Stimulated activated CD4-positive, alpha-beta T cell treated with anti-CD3 and anti-CD28 coated beads, Interleukin-2, amount 100 ng/mL, for 48 hours (primary cell): ENCODE data around the gene OAF.
"Not testable (repeated sequence)": the region's sequence is repeated elsewhere in the genome, so short reads cannot be mapped to it uniquely, and the experiment has no call there.

Experiments used
- DNase-seq, 2 donors: peaks; one replicate each; pipeline ENCODE4 v3.0.0-alpha.2; 2020

The OAF gene

DNA sequence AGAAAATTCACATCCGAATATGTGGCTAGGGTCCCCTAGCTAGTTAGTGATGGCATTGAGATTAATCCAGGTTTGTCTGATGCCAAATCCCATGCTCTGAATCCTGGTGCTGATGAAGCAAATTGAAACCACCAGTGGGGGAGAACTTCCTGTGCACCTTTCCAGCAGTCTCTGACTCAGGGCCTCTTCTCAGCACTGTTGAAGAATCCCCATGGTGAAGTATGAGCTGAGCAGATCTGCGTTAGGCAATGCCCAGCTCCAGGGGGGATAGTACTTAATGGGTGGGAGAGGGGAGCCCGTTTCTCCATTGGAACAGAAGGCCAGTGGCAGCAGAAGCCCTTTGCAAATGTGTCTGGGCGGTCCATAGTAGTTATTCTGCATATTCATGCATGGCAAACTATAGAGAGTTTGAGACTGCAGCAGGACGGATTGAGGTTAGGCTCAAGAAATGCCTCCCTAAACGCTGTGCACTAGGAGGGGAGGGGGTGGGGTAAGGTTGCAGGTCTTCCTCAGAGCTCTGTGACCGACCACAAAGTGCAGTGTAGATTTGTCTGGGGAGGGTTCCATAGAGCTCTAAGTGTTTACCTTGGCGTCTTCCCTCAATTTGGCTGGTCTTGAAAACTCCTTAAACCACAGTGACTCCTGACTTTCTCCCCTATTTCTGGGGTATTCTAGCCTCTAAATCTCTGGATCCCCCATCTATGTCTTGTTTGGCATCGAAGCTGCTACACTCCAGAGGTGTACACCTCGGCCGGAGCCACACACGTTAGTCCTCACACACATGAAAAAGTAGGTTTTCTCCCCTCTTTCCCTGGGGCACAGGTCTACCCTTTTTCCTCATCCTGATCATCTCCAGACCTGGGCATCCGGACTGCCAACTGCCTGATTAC is 33.9 kb downstream of the OAF start:
- DNase-seq, result peak in 1 of 2 donors; percentile 13

DNA sequence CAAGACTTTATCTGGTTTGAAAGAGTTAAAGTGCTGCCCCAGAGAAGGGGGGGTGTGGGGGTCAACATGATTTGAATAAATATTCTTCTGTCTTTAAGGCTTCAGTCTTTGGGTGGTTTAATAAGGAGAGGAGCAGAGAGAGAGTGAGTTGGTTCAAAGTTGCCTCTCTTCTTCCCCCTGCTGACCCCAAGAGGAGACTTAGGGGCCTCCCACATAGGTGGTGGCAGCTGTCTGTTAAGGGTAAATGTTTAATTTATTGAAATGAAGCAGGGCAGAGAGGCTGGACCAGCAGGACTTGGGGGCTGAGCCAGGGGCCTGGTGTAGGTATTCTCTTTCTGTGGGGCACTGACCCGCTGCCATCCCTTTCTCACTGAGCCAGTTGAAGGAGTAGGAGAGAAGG is 34.6 kb downstream of the OAF start:
- no peak for DNase-seq

DNA sequence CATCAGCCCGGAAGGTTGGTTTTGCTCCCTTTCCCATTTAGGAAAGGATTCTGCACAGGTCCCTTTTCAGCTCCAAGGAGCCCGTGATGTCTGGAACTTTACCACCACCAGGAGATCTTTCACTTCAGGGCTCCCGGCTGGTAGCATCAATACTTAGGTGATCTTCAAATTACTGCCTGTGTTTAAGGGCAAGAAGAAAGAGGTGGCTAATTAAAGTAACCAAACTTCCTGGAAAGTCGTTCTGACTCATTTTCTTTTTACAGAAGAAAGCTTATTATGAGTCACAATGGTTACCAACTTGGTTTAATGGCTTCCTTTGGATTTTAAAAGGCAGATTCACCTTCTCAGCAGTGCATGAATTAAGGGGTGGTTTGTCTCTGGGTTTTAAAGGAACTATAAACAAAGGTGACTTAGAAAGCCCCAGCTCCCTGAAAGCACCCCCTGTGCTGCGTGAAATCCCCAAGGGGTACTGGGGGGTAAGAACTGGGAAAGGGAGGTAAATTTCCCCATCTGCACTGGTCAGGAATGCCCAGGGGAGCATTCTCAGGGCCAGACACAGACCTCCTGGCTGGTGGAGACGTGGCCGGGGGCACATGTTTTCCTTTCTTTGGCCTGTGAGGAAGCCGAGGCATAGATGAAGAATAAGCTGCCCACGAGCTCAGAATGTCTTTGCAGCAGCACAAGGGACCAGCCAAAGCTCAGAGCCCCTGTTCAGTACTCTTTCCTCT is 37.9 kb downstream of the OAF start:
- DNase-seq, result no peak

DNA sequence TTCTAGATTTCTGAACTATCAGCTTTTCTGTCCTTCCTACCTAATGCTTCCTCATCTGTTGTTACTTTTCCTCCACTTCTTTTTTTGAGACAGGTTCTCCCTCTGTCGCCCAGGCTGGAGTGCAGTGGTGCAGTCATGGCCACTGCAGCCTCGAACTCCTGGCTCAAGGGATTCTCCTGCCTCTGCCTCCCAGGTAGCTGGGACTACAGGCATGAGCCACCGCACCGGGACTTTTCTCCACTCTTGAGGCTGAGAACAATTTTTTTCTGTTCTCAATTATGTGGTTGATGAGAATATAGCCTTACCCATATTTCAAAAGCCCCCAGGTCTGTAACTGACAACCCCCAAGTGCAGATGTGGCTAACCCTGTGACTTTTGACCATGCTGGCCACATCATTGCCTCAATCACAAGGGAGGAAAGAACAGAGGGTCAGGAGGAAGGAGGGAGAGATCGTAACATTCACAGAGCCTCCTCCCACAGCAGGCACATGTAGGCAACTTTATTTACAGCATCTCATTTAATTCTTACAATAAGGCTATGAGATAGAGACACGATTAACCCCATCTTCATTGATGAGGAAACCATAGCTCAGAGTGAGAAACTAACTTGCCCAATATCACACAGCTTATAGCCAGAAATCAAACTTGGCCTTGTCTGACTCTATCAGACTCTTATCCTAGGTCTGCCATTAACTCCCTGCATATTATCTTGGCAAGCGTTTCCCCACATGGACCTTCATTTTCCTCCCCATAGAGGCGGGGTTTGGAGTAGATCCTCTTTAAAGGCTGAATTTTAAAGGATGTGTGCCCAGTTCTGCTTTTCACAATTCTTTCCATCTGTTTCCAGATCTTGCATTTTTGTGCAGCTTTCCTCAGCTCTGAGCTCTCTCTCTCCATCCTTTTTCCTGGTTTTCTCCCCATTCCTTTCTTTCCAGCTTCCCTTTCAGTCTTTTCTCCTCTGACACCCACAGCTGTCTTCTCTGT is 38.7 kb downstream of the OAF start:
- no peak for DNase-seq

GRCh38 chr11:120253377-120253776 is 42.5 kb downstream of the OAF start:
- not testable (repeated sequence) for DNase-seq

GRCh38 chr11:120254788-120255518 is 44.1 kb downstream of the OAF start:
- DNase-seq, result no peak

DNA sequence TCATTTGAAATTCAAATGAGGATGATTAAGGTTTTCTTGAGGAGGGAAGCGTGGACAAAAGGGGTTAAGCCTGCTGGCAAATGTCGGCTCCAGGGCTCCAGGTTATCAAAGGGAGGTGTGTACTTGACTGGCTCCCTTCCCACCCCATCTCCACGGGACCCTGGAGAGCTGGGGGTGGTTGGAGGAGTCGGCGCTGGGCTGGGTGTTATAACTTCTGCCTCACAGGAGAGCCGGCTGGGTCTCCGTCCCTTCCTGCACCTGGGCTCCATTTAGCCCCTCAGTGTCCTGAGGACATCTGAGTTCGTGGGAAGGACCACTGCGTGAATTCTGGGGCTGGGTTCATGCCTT is 44.7 kb downstream of the OAF start:
- DNase-seq, result no peak

DNA sequence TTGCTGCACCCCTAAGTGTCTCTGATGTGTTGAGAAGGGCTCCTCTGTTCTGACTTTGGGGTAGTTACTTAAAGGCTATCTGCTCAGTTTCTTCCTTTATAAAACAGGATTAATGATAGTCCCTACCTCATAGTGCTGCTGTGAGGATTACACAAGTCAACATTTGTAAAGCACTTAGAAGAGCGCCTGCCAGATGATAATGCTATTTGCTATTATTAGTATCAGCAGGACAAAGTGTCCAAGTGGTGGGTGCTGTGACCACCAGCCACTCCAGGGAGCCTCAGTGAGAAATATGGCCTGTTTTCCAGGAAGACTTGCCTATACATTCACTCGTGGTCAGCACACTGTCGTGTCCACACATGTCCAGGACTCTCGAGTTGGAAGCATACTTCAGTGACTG is 45.3 kb downstream of the OAF start:
- no peak for DNase-seq

- DNase-seq, result no peak
Measured at GRCh38 chr11:120256779-120257178, 45.9 kb downstream of the OAF start.

- DNase-seq, result no peak
Measured at GRCh38 chr11:120257346-120257745, 46.5 kb downstream of the OAF start.

DNA sequence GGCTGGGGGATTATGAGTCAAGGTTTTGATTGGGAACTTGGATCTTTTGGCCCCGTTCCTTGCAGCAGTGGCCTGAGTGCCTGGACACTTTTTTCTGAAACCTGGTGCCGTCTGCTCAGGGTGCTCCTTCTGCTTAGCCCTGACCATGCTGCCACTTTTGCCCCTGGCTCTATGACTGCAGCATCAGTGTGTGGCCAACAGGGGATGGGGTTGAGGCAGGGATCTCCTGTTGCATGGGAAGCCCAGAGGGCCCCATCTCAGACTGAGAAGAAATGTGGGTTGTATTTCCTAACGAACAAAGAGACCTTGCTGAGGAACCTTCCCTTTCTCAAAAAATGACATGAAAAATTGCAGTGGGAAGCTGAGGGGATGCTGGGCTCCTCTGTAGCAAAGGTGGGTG is 47.8 kb downstream of the OAF start:
- no peak for DNase-seq

DNA sequence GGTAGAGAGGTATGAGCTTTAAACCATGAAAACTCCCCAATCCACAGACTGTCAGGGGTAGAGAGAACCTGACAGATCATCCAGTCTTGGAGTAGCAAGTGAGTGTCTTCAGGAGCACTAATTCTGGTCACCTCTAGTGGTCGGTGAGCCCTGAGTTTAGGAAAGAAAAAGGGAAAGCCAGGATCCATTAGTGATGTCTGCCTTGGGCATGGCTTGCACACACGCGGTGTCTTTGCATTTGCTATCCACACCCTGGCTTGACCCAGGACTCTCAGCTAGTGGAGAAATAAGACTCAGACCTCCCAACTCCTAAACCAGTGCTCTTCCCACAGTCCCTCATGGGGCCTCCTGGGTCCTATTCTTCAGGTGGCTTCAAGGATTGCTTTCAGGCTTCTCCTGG is 48.4 kb downstream of the OAF start:
- DNase-seq, result no peak

DNA sequence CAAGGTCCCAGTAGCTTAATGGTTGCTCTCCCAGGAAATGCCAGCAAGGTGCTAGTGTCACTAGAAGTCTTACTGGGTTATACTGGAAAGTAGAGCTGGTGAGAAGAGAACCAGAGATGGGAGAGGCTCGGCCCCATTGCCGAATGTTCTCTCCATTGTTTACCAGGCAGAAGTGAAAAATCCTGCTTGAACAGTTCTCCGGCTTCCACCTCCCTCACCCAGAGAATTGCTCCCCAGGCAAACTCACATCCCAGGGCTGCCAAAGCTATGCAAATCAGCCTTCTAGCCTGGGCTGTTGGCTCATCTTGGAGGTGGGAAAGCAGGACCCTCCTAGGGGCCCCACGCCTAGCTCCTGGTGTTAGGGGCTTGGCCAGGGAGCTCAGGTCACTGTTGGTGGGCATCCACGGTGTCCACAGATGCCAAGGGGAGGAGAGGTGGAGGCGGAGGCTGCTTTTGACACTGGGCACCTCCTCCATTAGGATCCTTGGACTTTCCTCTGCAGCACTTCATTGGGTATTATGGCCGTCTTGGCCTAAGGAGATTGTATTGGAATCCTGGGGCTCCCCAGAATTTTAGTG is 49.2 kb downstream of the OAF start:
- DNase-seq, result no peak

DNA sequence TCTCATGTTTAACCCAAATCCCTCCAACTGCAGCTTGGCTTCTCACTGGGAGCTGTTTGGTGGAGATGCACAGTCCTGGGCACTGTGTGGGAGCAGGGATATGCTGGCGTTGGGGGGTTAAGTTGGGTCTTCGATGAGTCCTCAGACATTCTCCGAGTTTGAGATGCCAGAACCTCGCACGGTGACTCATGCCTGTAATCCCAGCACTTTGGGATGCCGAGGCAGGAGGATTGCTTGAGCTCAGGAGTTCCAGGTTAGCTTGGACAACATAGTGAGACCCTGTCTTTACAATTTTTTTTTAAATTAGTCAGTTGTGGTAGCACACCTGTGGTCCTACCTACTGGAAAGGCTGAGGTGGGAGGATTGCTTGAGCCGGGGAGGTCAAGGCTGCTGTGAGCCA is 49.8 kb downstream of the OAF start:
- no peak for DNase-seq

DNA sequence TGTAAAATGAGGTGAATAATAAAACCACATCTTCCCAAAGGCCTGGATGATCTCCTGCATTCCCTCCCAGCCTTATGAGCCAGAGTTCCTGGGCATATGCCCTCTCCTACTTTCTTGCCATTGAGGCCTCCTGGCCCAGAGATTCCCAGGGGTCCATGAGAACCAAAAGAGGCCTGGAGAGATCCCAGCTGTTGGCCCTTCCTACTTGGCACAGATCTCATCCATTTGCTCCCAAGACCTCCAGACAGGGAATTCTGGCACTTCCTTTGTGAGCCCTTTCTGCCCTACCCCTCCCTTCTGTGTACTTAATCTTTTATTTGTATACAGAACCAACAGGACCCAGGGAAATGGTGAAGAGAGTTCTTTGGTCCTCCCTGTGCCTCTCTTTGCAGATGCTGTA is 50.5 kb downstream of the OAF start:
- no peak for DNase-seq

DNA sequence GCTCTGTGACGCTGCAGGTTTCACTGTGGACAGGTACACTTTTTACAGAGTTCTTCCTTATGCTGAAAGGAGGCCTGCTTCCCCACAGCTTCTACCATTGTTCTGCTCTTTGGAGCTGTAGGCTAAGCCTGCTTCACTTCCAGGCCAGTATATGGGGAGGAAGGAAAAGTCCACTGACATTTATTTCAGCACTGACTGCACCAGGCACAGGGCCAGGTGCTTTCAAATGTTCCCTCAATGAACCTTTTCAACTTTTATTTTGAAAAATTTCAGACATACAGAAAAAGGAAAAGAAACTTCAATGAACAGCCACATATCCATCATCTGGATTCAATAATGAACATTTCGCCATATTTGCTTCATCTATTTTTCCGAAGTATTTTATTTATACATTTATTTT is 51.1 kb downstream of the OAF start:
- DNase-seq, result no peak

- no peak for DNase-seq
Measured at GRCh38 chr11:120267319-120267718, 56.5 kb downstream of the OAF start.

DNA sequence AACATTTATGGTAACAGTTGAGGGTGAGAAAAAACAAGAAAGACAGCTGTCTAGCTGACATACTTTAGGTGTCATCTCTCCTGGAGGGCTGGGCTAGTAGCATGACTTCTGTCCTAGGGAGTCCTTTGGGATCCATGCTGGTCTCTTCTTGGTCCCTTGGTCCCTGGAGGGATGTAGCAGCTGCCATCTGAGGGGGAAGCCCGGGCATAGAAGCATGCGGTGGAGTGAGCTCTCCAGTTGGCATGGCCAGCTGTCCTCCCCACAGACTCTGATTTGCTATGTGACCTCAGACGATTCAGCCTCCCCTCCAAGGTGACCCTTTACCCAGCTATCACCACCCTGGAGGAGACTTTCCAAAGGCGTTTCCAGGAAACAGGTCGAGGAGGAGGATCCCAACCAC is 57.9 kb downstream of the OAF start:
- DNase-seq, result no peak

GRCh38 chr11:120270386-120270785 is 59.6 kb downstream of the OAF start:
- DNase-seq, result no peak

GRCh38 chr11:120271672-120272071 is 60.8 kb downstream of the OAF start:
- no peak for DNase-seq

- DNase-seq, result no peak
Measured at GRCh38 chr11:120272303-120272702, 61.5 kb downstream of the OAF start.

GRCh38 chr11:120273432-120273831 is 62.6 kb downstream of the OAF start:
- DNase-seq, result no peak
